GM18870 (cell line): Measurements from ENCODE around the gene EXD3.

Source experiments
- ATAC-seq: cut with Tn5 transposase; IDR thresholded peaks from one replicate; pipeline ENCODE4 v1.9.1; 2021; ENCODE audit warnings: moderate library complexity; ENCODE audit not compliant: unreplicated experiment

EXD3 gene

DNA sequence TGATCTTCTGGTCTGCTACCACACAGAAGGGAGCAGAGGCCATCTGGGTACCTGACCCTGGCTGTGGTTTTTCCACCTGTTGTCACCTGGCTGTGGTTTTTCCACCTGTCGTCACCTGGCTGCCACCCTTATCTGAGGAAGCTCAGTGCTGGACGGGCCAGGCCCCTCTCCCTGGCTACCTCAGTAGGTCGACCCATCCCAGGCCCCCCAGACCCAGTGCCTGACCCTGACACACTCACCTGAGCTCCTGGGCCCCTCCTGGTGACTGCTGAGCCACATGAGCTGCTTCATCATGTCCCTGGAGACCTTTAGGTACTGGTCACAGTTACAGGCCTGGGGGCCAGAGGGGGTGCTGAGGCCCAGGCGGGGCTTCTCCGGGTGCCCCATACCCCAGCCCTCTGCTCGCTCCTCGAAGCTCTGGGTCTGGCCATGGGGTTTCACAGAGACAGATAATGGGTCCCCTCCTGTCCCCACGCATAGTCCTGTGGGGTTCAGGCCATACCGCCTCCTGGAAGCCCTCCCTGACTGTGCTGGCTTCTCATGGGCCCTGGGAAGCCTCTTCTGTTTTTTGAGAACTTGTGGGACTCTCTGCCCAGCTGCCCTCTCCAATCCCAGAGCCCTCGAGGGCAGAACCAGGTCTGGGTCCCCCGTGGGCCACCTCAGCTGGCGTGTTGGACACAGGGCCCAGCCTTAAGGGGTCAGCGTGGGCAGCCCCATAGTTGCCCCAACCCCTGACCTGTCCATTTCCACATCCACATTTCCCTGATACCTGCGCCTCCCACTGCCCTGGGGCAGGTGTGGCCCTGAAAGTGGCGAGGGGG is 113.4 kb downstream of the EXD3 start:
- ATAC-seq, result no peak

- ATAC-seq, result no peak
These were observed 114.8 kb downstream of the EXD3 start for GRCh38 chr9:137308057-137308619.

GRCh38 chr9:137307255-137308056 is 115.5 kb downstream of the EXD3 start:
- no peak for ATAC-seq

- no peak for ATAC-seq
These were observed 116.1 kb downstream of the EXD3 start for GRCh38 chr9:137306850-137307254.

DNA sequence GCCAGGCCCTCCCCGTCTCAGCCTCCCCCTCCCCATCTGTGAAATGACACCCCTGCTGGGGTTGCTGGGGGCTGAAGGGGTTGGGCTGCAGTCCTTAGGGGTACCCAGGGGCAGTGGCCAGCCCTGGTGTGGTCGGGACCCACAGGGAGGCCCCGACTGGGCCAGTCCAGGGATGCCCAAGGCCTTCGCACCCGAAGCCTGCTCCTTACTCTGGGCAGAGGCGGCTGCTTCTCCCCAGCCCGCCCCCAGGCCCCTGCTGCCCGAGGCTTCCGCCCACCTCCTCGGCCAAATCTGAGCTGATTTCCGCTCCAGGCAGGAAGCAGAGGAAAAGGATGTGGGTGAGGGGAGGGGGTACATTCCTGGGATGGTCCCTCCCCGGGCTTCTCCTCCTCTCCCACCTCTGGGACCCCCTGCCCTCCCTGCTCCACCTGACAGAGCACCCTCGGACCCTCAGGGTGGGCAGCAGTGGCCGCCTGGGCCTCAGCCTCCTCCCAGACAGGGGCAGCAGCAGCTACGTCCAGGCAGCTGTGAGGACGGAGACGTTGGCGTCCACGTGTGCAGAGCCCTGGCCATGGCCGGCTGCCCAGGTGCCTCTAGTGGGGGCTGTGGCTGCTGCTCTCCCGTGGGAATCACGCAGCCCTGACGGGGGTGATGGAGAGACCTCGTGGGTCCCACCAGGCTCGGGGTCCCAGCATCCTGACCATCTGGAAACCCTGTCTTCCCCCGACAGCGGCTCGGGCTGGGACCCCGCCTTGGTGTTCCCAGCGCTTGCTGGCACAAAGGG is 116.7 kb downstream of the EXD3 start:
- no peak for ATAC-seq

DNA sequence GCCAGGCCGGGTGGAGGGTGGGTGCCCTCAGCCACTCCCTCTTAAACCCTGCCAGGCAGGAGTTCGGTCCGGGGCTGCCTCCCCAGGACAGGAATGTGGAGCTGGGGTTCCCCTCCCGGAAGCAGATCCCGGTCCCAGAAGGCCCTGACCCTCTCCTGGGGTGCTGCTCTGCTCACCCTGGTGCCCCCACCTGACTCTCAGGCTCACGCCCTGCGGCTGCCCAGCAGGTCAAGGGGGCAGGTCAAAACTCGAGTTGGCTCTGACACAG is 117.2 kb downstream of the EXD3 start:
- ATAC-seq, result no peak

DNA sequence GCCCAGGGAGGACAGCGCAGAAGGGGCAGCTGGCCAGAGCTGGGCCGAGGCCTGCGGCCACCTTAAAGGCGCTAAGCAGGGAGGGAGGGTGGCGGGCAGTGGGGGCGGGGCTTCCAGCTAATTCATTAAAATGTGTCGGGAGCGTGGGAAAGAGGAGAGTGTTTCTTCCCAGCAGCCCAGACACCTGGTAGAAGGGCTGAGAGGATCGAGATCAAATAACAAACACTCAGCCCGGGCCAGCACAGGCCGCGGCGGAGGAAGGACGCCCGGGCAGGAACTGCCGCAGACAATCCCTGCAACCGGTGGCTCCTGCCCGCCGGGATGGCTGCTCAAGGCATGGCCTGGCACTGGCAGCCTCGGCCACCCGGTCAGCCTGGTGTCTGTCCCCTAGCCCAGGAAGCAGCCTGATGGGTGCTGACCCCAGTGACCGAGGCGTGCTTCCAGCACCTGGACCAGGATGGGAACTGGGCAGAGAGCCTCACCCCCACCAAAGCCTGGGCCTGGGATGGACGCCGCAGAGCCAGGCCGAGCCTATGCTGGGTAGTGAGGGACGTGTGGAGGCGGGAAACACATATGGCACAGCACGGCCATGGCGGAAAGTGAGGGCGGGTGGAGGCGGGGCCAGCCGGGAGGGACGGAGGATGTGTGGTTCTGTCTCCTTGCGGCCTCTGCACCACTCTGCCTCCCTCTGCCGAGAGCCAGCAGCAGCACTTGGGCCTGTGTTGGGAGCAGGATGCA is 117.7 kb downstream of the EXD3 start:
- no peak for ATAC-seq

- ATAC-seq, result no peak
These were observed 118.4 kb downstream of the EXD3 start for GRCh38 chr9:137304383-137305059.

GRCh38 chr9:137303893-137304382 is 119.0 kb downstream of the EXD3 start:
- ATAC-seq, result no peak

DNA sequence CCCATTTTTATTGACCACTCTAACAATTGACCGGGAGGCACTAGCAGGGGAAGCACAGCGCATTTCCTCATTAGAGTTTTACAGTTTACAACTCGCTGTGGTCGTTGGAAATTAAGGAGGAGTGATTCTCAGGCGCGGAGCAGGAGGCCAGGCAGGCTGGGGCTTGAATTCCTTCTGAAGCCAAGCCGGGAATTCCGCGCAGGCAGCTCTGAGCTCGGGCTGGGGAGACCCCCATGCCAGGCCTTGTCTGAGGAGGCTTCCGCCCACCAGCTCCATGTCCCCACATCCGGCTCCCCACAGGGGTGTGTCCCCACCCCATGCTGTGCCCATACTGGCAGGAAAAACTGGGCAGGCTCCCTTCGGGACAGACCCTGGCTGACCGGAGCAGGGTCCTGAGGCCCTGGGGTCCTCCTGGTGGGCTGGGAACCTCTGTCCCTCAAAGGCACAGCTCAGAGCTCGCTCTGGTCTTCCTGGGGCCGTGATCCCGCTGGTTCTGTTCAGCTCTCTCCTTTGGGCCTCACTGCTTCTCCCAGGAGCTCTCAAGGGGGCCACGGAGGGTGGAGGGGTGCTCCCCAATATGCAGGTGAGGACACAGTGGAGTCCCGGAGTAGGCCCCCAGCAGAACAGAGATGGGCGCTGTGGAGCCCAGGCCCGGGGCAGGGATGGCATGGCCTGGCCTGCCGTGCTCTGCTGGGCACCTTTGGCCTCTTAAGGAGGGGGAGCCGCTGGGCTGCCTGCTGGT is 119.6 kb downstream of the EXD3 start:
- ATAC-seq, result no peak

GRCh38 chr9:137302449-137303150 is 120.4 kb downstream of the EXD3 start:
- ATAC-seq, result no peak

GRCh38 chr9:137302118-137302448 is 120.9 kb downstream of the EXD3 start, which contains the start of gene NRARP:
NRARP (minus strand) TSS chr9:137302271; CDS start chr9:137301928, 343 bp downstream.
- ATAC-seq, result no peak

- no peak for ATAC-seq
These were observed 121.6 kb downstream of the EXD3 start for GRCh38 chr9:137301081-137301947.

- ATAC-seq, result no peak
These were observed 122.3 kb downstream of the EXD3 start for GRCh38 chr9:137300567-137301080.

DNA sequence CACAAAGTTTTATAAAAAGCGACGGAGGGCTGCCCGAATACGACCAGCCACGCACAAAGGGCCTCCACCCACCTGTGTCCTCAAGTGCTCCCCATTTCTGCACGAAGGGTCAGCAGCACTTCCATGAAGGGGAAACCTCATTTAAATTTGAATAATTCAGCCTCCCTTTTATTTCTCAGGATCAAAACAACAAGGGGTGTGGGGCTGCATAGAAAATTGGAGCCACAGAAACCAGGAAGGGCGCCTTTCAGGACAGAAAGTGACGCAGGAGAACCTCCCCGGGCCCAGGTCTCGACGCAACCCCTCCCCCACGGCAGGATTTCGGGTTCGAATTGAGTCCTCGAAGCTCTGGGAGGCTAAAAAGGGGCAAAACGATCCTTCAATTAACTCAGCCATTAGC is 123.0 kb downstream of the EXD3 start:
- ATAC-seq, result no peak

- ATAC-seq, result no peak
These were observed 123.8 kb downstream of the EXD3 start for GRCh38 chr9:137299203-137299565.

DNA sequence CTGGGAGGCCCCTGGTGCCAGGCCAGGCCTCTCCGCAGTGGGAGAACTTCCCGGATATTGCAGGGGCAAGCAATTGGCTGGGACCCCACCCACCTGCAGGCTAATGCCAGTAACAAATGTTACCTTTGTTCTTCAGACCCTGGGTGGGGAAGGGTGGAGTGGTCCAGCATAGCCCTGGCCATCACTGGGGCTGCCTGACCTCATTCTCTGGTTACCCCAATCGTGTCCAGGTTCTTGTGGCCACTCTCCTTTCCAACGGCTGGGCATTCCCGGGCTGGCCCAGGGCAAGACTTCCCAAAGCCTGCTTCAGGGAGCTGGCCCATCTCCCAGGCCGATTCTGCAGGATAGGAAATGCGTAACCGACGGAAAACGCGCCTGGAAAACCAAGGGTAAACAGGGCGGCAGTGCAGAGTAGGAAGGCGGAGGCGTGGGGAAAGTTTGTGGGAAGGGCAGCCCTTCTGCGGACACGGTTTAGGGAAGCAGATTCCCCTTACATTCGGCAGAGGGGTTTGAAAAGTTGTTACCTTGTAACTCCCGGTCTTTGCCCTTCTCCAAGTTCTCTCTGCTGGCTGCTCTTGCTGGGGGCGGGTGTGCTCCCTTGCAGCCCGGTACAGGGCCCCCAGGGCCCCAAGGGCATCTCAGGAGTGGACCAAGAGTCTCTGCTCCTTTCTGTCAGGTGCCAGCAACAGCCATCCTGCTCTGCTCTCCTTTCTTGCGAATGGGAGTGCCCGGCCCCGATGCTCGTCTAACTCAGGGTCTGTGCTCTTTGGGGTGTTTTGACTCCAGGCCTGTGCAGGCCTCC is 124.4 kb downstream of the EXD3 start:
- ATAC-seq, result no peak
